Measurements from ENCODE around the gene IFNA1.

- TF ChIP-seq POLR2AphosphoS5 (IDR thresholded peaks at IDR 0.05; ENCODE audit: borderline replicate concordance, low read depth, low read length) (no peak), EZH2 (IDR thresholded peaks at IDR 0.05) (no peak), FOXP2 (optimal IDR thresholded peaks at IDR 0.05; ENCODE audit: control extremely low read depth, extremely low read length, insufficient read depth) (no peak)
Measured at GRCh38 chr9:21415493-21416267, 24.6 kb upstream of the IFNA1 start.
